Body of pancreas (tissue), 4 donors: ENCODE data around the gene TMEM178B.

ENCODE experiments used
- CTCF ChIP-seq, 7 experiments: fragments of 450-650 bp in 4 of 7; fragments of 200-600 bp in 3 of 7; sonication (generic) in 3 of 7; IDR thresholded peaks; one replicate each; pipeline ENCODE4 v1.5.1; 2016 to 2019; ENCODE audit warnings: antibody characterized with exemption in 7 of 7
- POLR2A ChIP-seq, 3 donors: fragments of 450-650 bp; IDR thresholded peaks; one replicate each; pipeline ENCODE4 v1.6.1; 2016; ENCODE audit warnings: antibody characterized with exemption in 3 of 3, mild to moderate bottlenecking in 2 of 3

GRCh38 chr7:141418066-141418465 lies 344.2 kb downstream of the TMEM178B start:
- TF ChIP-seq CTCF (IDR thresholded peaks at IDR 0.05) (no peak), POLR2A (IDR thresholded peaks at IDR 0.05) (no peak)
